ENCODE data around the gene SLC25A12.
"Not testable (repeated sequence)": the region's sequence is repeated elsewhere in the genome, so short reads cannot be mapped to it uniquely, and the experiment has no call there.

- TF ChIP-seq FOXM1 (IDR thresholded peaks at IDR 0.05; ENCODE audit: borderline replicate concordance); SUZ12 (IDR thresholded peaks at IDR 0.05); HDGF (IDR thresholded peaks at IDR 0.05; ENCODE audit: borderline replicate concordance); SP1 (IDR thresholded peaks at IDR 0.05); ELF4 (IDR thresholded peaks at IDR 0.05); L3MBTL2 (conservative IDR thresholded peaks at IDR 0.05); ZNF384 (IDR thresholded peaks at IDR 0.05): not testable (repeated sequence)
Observed at GRCh38 chr2:171899623-171900282, 5.7 kb upstream of the SLC25A12 start.

Measured in HEK293T (cell line).